ENCODE measurements around the gene PNPLA7.

PNPLA7 gene

DNA sequence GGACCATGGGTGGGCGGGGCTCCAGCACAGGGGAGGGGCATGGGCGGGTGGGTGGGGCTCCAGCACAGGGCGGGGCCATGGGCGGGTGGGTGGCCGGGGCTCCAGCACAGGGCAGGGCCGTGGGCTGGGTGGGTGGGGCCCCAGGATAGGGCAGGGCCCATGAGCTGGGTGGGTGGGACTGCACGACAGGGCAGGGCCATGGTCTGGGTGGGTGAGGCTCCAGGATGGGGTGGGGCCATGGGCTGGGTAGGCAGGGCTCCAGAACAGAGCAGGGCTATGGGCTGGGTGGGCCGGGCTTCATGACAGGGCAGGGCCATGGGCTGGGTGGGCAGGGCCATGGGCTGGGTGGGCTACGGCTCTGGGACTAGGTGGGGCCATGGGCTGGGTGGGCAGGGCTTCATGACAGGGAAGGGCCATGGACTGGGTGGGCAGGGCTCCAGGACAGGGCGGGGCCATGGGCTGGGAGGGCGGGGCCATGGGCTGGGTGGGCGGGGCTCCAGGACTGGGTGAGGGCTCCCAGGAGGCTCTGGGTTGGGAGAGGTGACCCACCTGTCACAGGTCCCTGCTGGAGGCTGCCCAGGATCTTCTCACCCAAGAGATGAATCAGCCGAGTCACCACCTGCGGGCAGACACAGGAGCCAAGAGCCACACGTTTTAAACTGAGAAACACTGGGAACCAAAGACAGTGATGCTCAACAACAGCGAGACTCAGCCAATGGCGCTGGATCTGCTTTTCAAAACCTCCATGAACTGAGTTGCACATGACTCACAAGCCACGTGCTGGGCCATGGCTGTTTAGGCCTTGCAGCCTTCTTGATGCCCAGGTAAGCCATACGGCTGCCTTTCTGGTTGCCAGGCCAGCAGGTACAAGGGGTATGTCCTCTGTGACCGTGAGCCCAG lies 57.5 kb downstream of the PNPLA7 start:
- no peak for DNase-seq

DNA sequence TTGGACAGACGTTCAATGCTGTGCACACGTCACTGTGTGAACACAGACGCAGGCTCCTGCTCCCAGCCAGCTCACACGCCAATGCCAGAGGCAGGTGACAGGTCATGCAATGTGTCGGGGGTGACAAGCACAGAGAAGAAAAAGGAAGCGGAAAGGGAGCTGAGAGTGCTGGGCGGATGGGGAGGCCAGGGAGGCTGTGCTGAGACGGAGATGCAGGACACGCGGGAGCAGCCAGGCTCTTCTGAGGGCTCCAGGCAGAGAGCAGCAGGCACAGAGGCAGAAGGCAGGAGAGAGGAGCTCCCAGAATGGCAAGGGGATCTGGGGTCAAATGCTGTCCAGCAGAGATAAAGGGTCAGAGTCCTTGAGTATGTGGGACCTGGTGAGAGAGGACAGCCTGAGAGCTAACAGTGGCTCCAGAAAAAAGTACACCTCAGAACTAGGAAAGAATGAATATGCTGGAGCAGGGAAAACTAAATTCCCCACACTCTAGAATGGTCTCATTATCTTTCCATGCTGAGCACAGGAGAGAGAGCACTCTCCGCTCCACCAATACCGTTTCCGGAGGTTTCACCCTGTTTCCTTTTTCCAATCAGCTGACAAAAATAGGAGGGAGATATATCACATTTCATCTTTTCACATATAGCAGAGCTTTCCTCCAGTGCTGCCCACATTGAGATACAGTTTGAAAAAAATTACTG lies 58.3 kb downstream of the PNPLA7 start:
- no peak for DNase-seq

DNA sequence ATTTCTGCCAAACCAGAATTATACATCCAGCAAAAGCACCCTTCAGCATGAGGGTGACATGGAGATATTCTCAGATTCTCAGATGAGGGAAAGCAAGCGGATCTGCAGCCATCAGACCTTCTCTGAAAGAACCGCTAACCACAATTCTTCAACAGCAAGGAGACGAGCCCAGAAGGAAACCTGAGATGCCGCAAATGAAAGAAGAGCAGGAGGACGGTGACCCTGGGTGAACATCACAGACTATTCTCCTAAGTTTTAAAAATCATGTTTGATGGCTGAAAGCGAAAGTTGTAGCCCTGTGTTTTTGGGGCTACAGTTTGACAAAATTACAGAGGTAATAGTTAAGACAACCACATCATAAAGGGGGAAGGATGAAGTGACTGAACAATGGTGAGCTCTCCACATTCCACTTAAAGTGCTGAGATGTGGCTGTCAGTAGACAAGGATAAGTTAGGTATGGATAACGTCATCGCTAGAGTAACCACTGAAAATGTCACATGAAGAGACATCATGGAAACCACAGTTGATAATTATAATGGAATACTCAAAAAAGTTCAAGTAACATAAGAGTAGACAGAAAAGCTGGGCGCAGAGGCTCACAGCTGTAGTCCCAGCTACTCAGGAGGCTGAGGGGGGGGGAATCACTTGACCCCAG lies 59.5 kb downstream of the PNPLA7 start:
- DNase-seq: no peak

DNA sequence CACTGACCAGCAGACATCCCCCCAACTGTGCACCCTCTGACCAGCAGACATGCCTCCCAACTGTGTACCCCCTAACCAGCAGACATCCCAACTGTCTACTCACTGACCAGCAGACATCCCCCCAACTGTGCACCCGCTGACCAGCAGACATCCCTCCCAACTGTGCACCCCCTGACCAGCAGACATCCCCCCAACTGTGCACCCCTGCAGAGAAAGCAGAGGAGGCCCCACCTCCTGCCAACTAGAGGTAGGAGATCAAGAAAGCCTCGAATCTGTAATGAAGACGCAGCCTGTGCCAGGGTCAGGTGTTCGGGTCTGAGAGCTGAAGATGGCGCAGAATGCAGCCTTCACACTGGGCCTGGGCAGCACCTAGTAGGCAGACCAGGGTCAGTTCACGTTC lies 61.3 kb downstream of the PNPLA7 start:
- no peak for DNase-seq

DNA sequence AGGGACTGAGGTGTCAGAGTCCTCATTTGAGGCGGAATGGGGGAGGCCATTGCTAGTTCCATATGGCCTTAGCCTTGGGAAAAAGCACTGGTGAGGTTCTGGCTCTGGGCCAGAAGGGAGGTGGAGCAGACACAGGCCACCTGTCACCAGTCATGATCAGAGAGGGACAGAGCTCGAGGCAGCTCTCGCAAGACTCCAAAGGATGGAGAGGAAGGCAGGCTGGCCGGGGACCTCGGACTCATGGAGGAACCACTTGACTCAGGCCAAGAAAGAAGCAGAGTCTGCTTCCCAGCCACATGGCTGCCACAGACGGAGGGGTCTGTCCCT lies 61.9 kb downstream of the PNPLA7 start:
- DNase-seq: peak; percentile 97

DNA sequence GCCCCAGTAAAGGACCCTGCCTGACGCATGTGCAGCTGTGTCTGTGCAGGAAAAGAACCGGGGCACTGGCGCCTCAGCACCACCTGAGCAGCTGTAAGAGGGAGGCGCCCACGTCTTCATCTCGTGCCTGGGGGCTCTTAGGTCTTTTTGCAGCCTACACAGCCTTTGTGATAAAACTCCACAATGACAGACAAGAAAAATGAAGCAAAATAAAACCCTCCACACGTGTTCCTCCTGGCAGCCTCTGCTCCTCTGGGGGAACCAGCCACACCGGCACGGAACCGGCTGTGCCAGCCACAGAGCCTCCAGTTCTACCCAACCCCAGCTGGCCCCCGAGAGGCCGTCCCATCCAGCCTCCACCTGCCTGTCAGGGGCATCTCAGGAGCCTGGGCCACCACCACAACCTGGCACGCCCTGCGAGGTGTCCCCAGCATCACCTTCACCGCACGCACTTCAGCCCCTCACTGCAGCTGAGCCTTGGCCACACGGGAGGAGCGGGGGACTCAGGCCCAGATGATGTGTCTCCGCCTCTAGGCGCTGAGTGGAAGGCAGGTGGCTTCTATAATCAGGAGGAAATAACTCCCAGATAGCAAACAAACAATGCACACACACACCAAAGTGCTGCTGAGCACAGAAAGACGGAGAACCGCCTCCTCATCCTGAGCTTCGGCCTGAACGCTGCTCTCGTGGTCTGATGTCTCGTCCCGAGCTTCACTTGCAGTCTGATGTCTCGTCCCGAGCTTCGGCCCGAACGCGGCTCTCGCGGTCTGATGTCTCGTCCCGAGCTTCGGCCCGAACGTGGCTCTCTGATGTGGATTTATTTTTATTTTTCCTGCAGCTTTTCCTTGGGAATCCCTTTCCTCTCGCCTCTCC lies 62.5 kb downstream of the PNPLA7 start:
- peak; percentile 76 for DNase-seq

DNA sequence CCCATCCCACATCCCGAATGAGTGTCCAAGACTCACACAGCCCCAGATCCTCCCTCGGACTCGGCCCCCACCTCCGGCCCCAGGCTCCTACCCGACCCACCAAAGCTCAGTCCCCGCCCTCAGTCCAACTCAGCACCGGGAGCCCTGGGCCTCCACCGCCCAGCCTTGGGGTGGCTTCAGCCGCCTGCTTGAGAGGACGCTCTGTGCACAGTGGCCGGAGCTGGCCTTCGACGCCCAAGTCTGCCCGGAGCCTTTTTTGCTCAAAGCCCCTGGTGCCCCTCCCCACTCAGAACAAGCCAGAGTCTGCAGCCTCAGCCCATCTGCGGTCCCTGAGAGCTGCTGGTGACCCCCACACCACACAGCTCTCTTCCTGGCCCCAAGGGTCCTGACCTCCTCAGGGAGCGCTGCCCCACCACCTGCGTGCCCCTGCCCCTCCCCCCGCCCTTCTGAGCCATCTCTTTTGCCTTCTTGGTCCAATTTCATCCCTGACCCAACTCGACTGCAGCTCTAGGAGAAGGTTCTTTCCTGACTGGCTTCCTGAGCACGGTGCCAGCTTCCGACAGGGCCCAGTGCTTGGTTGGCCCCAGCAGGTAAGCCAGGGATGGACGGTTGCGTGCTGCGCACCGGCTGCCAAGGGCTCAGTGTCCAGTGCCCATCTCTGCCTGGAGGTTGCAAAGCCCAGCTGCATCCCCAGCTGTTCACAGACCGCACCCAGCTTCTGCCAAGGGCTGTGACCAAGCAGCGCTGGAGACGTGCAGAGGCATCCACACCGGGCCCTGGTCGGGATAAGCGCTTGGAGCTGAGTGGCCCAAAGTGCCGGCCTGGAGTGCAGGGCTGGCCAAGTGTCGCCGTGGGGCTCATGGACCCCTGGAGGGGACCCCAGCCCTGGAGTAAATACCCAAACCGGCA lies 63.4 kb downstream of the PNPLA7 start:
- no peak for DNase-seq

DNA sequence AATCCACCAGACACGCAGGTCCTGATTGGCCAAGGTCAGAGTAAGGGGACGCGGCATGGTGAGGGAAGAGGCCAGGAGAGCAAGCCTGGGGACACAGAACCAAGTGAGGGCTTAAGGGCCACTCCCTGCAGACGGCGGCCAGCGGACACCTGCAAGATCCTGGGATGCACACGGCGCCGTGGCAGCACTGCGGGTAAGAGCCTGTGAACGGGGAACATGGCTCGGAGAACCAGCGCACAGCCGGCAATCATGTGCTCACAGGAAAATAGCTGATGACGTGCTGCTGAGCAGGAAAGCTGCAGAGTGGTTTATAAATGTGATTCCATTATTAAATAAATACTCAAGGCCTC lies 64.1 kb downstream of the PNPLA7 start:
- DNase-seq: no peak

DNA sequence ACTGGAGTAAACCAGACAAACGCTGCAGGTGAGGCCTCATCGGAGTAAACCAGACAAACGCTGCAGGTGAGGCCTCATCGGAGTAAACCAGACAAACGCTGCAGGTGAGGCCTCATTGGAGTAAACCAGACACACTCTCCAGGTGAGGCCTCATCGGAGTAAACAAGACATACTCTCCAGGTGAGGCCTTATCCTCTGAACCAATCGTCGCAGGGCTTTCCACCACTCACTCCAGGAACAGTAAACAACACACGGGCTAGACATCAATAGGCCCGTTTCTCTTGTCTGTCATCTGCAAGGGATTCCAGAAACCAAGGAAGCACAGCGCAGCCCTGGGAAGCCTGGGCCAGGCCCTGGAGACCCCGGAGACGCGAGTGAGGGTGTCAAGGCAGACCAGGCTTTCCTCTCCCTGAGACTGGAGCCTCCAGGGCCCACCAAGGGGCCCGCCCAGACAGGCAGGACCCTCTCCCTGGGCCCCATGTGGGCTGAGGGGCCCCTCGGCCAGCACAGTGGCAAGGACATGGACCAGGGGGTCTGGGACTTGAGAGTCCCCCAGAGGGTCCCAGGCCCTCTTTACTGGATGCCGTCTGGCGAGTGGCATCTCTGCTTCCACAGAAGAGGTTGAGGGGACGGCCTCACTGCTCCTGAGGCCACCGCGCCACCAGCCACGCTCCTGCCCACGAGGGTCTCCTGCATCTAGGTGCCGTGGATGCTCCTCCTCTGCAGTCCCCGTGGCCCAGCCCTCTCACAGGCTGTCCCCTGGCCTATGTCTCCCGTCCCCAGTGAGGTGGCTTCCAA lies 64.7 kb downstream of the PNPLA7 start:
- DNase-seq: no peak

DNA sequence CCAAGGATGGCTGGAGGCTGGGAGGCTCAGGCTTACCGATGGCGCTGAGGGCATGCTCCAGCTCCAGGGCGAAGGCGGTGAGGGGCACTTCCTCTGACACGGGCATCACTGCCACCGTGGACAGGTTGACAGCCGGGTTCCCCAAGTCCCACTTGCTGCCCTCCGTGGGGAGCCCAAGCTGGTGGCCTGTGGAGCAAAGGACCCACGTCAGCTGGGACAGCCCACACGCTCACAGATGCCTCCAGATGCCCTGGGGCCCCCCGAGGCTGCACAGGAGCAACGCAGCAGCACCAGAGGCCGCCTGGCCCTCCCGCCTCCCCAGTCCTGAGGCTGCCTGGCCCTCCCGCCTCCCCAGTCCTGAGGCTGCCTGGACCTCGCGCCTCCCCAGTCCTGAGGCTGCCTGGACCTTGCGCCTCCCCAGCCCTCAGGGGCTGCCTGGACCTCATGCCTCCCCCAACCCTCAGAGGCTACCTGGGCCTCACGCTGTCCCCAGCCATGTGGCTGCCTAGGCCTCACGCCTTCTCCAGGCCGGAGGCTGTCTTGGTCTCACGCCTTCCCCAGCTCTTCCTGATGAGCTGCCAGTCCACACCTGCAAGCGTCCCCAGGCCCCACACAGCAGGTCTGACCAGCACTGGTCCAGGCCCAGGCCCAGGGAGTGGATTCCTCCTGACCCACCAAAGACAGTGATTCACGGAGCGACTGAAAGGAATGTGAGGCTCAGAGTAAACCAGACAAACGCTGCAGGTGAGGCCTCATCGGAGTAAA lies 65.5 kb downstream of the PNPLA7 start:
- no peak for DNase-seq

DNA sequence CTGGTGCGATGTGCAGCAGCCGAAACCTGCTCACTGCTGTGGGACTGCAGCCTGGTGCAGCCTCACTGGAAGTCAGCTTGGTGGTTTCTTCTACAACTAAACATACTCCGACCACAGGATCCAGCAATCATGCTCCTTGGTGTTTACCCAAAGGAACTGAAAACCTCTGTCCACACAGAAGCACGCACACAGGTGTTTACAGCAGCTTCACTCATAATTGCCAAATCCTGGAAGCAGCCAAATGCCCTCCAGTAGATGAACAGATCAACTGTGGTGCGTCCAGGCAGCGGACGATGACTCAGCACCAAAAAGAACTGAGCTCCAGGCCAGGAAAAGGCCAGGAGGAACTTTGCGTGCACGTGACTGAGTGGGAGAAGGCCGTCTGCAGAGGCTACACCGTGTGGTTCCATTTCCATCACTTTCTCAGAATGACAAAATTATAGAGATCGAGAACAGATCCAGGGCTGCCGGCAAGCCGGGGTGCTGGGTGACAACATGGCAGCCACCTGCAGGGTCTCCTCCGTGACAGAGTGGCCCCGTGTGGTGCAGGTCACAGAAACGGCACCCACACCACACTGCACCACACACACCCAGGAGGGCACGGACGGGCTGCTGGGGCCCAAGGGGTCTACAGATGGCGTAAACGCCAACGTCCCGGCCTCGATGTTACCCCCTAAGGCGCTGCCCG lies 68.0 kb downstream of the PNPLA7 start:
- no peak for DNase-seq

DNA sequence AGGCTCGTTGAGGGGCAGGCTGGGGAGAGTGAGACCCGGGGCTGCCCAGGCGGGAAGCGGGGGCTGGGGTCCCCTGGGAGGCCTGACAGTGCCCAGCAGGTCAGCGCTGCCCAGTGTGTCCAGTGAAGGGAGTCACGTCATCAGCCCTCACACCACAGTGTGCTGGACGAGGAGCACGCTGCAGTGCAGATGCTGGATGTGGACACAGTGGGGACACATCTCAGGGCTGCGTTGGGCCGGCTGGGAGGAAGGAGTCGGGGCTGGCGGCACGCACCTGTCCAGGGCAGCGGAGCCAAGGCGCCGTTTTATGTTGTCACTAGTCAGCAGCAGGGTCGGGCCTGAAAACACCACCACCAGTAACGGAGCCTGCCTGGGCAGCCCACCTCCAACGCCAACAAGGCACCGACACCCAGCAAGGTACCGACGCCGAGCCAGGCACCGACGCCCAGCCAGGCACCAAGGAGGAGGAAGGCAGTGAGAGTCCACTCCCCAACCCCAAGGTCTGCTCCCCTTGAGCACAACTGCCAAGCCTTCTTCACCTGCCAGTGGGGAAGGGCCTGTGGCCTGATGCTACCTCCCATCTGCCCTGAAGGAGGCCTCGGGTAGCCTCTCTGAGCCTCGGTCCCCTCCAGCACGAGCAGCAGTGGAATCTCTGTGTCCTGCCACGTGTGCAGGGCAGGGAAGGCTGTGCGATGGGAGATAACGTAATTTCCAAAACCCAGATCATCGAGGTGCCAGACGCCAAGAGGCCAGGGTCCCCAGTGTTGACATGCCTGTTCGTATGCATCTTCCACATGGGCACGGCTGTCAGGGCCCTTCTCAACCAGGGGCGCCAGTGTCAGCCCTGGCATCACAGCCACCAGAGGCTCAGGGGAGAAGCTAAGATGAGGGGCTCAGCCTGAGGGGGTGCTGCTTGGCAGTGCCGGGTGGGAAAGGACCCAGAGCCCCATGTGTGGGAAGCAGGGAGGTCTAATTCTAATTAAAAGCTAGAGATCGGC lies 69.2 kb downstream of the PNPLA7 start:
- no peak for DNase-seq

DNA sequence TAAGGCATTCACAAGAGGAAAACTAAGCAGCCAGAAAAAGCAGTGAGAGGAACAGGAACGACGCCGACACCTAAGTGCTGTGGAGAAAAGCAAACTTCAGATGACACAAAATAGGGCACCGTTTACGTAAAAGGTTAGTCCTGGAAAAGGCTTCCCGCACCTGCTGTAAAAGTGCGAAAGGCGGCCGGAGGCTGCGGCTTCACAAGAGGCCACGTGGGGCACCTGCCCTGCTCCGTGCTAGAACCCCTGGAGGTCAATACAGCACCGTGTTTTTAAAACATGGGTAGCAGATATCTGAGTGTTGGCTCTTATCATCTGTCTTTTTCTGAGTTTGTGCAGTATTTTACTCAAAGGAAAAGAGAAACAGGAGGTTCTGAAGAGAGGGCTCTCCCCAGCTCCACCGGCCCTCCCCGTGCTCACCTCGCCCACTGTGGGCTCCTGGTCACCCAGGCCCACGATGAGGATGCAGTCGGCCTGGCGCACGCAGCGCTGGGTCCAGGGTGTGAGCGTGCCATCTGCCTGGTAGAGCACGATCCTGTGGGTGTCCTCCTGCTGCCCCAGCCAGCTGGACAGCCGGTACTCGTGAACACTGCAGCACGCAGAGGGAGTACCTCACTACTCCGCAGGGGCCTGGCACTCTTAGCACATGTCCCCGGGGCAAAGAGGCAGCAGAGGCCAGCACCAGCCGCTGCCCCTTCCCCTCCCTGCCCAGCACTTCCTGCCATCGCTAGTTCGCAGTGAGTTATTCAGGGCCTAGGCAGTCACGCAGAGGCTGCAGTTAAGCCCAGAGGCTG lies 70.1 kb downstream of the PNPLA7 start:
- no peak for DNase-seq

DNA sequence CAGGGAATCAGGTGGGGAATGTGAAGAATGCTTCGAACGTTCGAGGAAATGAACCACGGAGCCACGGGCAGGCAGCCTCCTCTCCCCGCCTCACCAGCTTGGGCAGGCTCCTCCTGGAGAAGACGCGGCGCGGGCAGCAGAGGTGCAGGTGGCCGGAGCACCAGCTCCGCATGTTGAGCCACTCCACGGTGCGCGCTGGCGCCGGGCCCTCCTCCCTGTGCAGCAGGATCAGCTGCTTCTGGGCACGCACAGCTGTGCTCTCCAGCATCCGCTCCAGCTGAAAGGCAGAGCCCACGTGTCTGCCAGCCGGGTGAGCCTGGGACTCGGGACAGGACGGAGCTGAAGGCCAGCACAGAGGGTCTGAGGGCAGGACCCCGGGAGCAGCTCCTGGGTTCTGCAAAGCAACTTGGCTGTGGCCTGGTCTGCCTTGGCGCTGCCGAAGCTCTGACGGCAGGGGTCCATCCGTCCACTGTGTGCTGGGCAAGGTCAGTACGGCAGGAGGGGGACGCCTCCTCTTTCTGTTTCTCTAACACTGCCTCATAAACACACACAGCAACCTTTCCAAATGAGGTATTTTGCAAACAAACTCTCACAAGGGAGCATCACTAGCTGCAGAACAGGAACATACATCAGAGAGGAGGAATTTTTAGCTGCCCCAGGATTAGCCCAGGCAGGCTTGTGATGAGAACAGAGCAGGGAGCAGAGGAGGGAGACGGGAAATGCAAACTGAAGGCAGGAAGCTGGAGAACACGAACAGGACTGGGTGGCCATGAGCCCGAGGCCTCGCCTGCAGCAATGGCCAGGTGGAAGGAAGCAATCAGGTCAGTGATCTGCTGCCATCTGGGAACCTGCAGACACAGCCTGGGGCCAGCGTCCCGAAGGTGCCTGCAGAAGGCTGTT lies 71.0 kb downstream of the PNPLA7 start:
- DNase-seq: peak; percentile 18

DNA sequence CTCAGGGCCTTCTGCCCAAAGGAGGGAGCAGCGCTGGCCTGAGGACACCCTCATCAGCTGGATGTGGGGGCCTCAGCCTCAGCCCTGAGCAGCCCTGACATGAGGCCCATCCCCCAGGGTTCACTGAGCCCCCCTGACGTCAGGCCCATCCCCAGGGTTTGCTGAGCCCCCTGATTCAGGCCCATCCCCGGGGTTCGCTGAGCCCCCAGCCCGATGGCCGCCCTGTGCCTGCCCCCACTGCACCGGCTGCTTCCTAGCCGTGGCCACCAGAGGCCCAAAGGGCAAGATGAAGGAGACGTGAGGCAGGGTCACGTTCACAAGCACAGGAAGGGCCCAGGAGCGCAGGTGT lies 71.6 kb downstream of the PNPLA7 start:
- no peak for DNase-seq

DNA sequence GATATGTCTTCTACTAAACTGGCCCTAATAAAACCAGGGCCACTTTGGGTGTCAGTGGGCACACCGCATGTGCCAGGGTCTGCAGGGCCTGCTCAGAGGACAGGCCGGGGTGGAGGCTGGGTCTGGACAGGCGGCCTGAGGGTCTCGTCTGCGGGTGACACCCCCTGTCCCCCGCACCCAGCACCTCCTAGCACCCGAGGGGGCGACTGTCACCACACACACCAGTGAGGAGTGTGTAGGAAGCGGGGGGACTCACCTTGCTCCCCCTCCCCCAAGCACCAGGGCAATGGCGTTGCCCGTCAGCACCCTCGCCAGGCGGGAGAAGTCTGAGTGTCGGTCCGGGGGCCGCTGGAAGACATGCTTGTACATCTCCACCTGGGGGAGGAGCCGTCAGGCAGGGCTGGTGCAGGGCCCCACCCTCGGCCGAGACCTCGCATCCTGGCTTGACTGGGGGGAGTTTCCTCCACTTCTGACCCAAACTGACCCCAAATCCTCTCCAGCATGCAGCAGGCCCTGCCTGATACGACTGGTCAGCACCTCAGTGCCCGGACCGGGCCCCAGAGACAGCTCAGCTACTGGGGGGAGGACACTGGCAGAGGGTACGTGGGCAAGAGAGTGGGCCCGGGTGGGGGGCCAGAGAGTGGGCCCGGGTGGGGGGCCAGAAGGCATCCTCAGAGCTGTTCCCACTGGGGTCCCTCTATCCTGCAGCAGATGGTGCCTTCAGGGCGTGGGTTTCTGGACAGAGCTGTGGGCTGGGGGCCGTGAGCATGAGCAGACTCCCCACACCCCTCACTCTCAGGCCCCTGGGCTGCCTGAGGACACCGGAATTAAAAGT lies 72.2 kb downstream of the PNPLA7 start:
- no peak for DNase-seq

Data from NCI-H2171 (cell line).